Measurements from ENCODE around the gene ELOVL5.
"Not testable (repeated sequence)": the region's sequence is repeated elsewhere in the genome, so short reads cannot be mapped to it uniquely, and the experiment has no call there.

ELOVL5 gene

GRCh38 chr6:53390010-53390409 lies 41.3 kb upstream of the ELOVL5 start:
- no peak overlapping the region for H3K4me3 ChIP-seq (ENCODE audit: low read depth, low read length)
- DNase-seq (ENCODE audit: low read depth) = no peak
- TF ChIP-seq MYC (IDR thresholded peaks at IDR 0.05; ENCODE audit: low read depth, low read length) = no peak
- no peak for TF ChIP-seq MAX (IDR thresholded peaks at IDR 0.05; ENCODE audit: low read depth, low read length)
- TF ChIP-seq POLR2A (IDR thresholded peaks at IDR 0.05; ENCODE audit: extremely low read depth, insufficient read length) = no peak
- TF ChIP-seq CTCF (IDR thresholded peaks at IDR 0.05; ENCODE audit: low read depth, low read length) = no peak

DNA sequence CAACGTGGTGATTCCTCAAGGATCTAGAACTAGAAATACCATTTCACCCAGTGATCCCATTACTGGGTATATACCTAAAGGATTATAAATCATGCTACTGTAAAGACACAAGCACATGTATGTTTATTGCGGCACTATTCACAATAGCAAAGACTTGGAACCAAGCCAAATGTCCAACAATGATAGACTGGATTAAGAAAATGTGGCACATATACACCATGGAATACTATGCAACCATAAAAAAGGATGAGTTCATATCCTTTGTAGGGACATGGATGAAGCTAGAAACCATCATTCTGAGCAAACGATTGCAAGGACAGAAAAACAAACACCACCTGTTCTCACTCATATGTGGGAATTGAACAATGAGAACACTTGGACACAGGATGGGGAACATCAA lies 39.9 kb upstream of the ELOVL5 start:
- H3K4me3 ChIP-seq (ENCODE audit: low read depth, low read length); DNase-seq (ENCODE audit: low read depth): not testable (repeated sequence)

DNA sequence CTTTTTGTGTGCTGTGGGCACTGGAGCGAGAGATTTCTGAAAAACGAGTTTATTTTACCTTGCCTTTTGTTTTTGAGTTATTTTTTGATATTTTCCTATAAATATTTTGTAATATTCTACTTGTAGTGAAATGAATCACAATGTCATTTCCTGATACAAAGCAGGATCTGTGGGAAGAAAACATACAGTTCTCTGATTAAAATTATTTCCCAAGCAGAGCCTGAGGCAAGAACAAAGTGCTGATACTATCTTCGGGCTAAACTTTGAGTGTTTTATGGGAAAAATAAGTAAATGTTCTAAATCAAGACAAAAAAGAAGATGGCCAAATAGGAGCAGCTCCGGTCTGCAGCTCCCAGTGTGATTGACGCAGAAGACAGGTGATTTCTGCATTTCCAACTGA lies 33.7 kb upstream of the ELOVL5 start:
- no peak for TF ChIP-seq MAX (IDR thresholded peaks at IDR 0.05; ENCODE audit: low read depth, low read length)
- TF ChIP-seq MYC (IDR thresholded peaks at IDR 0.05; ENCODE audit: low read depth, low read length) = no peak
- no peak for DNase-seq (ENCODE audit: low read depth)
- no peak overlapping the region for H3K4me3 ChIP-seq (ENCODE audit: low read depth, low read length)

DNA sequence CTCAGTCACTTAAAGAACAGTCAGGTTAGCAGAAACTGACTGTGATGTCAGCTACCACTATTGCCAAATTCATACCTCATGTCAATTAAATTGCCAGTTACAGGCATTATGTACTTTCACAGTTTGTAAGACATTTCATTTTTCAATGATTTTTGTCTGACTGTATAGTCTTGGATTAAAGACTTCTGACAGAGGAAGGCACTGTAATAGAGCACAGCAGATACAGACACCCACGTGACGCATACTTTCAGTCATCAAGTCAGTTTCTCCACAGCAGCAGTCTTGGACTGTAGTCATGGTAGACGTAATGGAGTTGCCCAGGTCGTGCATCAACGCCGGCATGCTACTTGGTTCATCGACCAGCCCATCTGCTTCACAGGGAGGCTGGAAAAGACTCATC lies 29.5 kb upstream of the ELOVL5 start:
- no peak overlapping the region for H3K4me3 ChIP-seq (ENCODE audit: low read depth, low read length)
- TF ChIP-seq POLR2A (IDR thresholded peaks at IDR 0.05; ENCODE audit: extremely low read depth, insufficient read length) (no peak), CTCF (IDR thresholded peaks at IDR 0.05; ENCODE audit: low read depth, low read length) (no peak), MAX (IDR thresholded peaks at IDR 0.05; ENCODE audit: low read depth, low read length) (no peak), MYC (IDR thresholded peaks at IDR 0.05; ENCODE audit: low read depth, low read length) (no peak)
- DNase-seq (ENCODE audit: low read depth) = no peak

GRCh38 chr6:53377793-53378192 lies 29.0 kb upstream of the ELOVL5 start:
- DNase-seq (ENCODE audit: low read depth) = no peak
- no peak for TF ChIP-seq MYC (IDR thresholded peaks at IDR 0.05; ENCODE audit: low read depth, low read length)
- TF ChIP-seq CTCF (IDR thresholded peaks at IDR 0.05; ENCODE audit: low read depth, low read length) = no peak
- no peak for TF ChIP-seq POLR2A (IDR thresholded peaks at IDR 0.05; ENCODE audit: extremely low read depth, insufficient read length)
- no peak for TF ChIP-seq MAX (IDR thresholded peaks at IDR 0.05; ENCODE audit: low read depth, low read length)
- H3K4me3 ChIP-seq (ENCODE audit: low read depth, low read length) = no peak overlapping the region

GRCh38 chr6:53377289-53377688 lies 28.5 kb upstream of the ELOVL5 start:
- TF ChIP-seq MAX (IDR thresholded peaks at IDR 0.05; ENCODE audit: low read depth, low read length) (no peak), CTCF (IDR thresholded peaks at IDR 0.05; ENCODE audit: low read depth, low read length) (no peak), POLR2A (IDR thresholded peaks at IDR 0.05; ENCODE audit: extremely low read depth, insufficient read length) (no peak), MYC (IDR thresholded peaks at IDR 0.05; ENCODE audit: low read depth, low read length) (no peak)
- DNase-seq (ENCODE audit: low read depth) = no peak
- H3K4me3 ChIP-seq (ENCODE audit: low read depth, low read length) = no peak overlapping the region

DNA sequence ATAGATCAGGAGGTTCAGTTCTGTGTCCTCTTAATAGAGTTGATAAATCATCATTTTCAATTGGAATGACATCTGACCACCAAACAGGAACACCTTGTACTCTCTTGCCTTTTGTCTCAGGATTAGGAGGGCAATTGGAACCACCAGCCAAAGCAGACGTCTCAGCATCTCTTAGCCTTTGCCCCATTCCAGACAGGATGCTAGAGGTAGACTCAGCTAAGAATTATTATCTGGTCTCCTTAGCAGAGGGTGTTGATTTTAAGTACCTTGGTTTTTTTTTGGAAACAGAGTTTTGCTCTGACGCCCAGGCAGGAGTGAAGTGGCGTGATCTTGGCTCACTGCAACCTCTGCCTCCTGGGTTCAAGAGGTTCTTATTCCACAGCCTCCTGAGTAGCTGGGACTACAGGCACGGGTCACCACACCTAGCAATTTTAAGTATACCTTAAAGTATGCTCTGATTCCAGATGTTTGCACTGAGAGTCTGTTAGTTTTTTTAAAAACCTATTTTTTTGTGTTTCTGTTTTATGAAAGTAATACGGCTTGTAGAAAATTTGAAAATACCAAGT lies 28.0 kb upstream of the ELOVL5 start:
- no peak overlapping the region for H3K4me3 ChIP-seq (ENCODE audit: low read depth, low read length)
- no peak for TF ChIP-seq CTCF (IDR thresholded peaks at IDR 0.05; ENCODE audit: low read depth, low read length)
- no peak for TF ChIP-seq POLR2A (IDR thresholded peaks at IDR 0.05; ENCODE audit: extremely low read depth, insufficient read length)
- no peak for TF ChIP-seq MAX (IDR thresholded peaks at IDR 0.05; ENCODE audit: low read depth, low read length)
- TF ChIP-seq MYC (IDR thresholded peaks at IDR 0.05; ENCODE audit: low read depth, low read length) = no peak
- DNase-seq (ENCODE audit: low read depth) = no peak

All from NB4 (cell line).